ENCODE measurements around the gene ZNF697. TPM values are rescaled to one million over a fixed set of nuclear protein-coding genes. Genes with fewer than 3 reads are reported as not detected.
A peak's percentile ranks its signal among the peaks of the same experiment; 100 is the strongest.

Gene ZNF697
- total RNA-seq, 4 donors from 2014 or later = 10.8 to 17.9 (median 11.9) TPM

DNA sequence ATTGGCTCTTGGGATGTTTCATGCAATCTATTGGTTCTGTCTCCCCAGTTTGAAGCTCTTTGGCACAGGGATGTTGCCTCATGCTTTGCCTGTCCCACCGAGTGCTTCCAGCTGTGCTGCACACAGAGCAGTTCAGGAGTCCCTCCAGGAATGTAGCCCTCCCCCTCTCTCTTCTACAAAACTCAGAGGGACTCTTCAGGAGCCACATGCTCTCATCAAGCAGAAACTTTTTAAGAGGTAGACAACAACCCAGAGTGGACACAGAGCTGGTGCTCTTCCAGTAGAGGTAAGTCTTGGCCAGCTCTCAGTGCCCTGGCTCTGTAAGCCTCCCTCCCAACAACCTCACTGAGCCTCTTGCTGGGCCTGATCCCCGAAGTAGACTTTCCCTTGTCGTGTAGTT lies 11.6 kb upstream of the ZNF697 start:
- DNase-seq = peak; percentile 77 to 80
- WGBS, 2 donors = 14 to 19% methylated on average over 3 of the region's 3 CpGs
- H3K36me3 ChIP-seq = no peaks in the 10 kb centered on the region
- H3K4me3 ChIP-seq (replicated peaks in 1 of 3) = no peak overlapping the region
- no peaks in the 10 kb centered on the region for H3K9me3 ChIP-seq
- TF ChIP-seq, protein P1, sequence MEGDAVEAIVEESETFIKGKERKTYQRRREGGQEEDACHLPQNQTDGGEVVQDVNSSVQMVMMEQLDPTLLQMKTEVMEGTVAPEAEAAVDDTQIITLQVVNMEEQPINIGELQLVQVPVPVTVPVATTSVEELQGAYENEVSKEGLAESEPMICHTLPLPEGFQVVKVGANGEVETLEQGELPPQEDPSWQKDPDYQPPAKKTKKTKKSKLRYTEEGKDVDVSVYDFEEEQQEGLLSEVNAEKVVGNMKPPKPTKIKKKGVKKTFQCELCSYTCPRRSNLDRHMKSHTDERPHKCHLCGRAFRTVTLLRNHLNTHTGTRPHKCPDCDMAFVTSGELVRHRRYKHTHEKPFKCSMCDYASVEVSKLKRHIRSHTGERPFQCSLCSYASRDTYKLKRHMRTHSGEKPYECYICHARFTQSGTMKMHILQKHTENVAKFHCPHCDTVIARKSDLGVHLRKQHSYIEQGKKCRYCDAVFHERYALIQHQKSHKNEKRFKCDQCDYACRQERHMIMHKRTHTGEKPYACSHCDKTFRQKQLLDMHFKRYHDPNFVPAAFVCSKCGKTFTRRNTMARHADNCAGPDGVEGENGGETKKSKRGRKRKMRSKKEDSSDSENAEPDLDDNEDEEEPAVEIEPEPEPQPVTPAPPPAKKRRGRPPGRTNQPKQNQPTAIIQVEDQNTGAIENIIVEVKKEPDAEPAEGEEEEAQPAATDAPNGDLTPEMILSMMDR (IDR thresholded peaks at IDR 0.05) = no peak
- peak in 1 of 2 donors; percentile 24 for TF ChIP-seq POLR2A (IDR thresholded peaks at IDR 0.05)
- intact Hi-C loops (cut with DNase I) = no loop called here
- peaks cover 33 to 39% of the 10 kb centered on the region in 2 donors for H3K4me1 ChIP-seq
- no peaks in the 10 kb centered on the region for H3K27me3 ChIP-seq
- H3K27ac ChIP-seq = peak overlapping the region; percentile 78 to 91 (median 79)

- intact Hi-C loops (cut with DNase I) = no loop called here
- H3K36me3 ChIP-seq = no peaks in the 10 kb centered on the region
- whole genome bisulfite sequencing, 2 donors = 94% methylated on average over 5 of the region's 5 CpGs
- no peaks in the 10 kb centered on the region for H3K9me3 ChIP-seq
- TF ChIP-seq, protein P1 (IDR thresholded peaks at IDR 0.05) = no peak
- no peak for TF ChIP-seq POLR2A (IDR thresholded peaks at IDR 0.05)
- H3K27me3 ChIP-seq = no peaks in the 10 kb centered on the region
- no peak for DNase-seq
- H3K27ac ChIP-seq = no peak overlapping the region
- H3K4me1 ChIP-seq = peaks cover 22 to 24% of the 10 kb centered on the region in 2 donors
- H3K4me3 ChIP-seq (replicated peaks in 1 of 3) = no peak overlapping the region
Measured at GRCh38 chr1:119656410-119656955, 8.4 kb upstream of the ZNF697 start.

DNA sequence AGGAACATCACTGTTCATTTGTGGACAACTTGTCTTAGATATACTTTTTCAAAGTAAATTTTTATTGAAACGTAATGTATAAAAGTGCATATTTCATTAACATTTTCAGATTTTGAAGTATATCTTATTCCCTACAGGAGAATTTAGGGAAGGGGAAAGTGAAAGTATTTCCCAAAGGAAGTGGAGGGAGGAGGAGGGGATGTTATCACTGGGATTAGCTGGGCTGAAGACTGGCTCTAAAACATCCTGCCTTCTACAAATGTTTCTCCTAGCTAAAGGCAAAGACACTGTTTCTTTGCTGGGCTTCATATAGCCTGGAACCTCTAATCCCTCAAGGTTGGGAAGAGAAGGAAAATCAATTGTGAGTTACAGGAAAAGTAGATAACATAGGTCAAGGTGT lies 7.1 kb upstream of the ZNF697 start:
- H3K27ac ChIP-seq = peak overlapping the region in 1 of 3 donors; percentile 14
- no peaks in the 10 kb centered on the region for H3K36me3 ChIP-seq
- no peaks in the 10 kb centered on the region for H3K27me3 ChIP-seq
- DNase-seq = no peak
- H3K9me3 ChIP-seq = no peaks in the 10 kb centered on the region
- intact Hi-C loops (cut with DNase I) = no loop called here
- no peak overlapping the region for H3K4me3 ChIP-seq (replicated peaks in 1 of 3)
- peaks cover 8 to 12% of the 10 kb centered on the region in 2 donors for H3K4me1 ChIP-seq
- WGBS, 2 donors = 73 to 81% methylated on average over 1 of the region's 1 CpG
- TF ChIP-seq, protein P1 (IDR thresholded peaks at IDR 0.05) = no peak
- no peak for TF ChIP-seq POLR2A (IDR thresholded peaks at IDR 0.05)

GRCh38 chr1:119653839-119654170 lies 5.7 kb upstream of the ZNF697 start:
- H3K4me3 ChIP-seq (replicated peaks in 1 of 3) = no peak overlapping the region
- WGBS, 2 donors = 76 to 81% methylated on average over 3 of the region's 3 CpGs
- TF ChIP-seq, protein P1 (IDR thresholded peaks at IDR 0.05) = no peak
- TF ChIP-seq POLR2A (IDR thresholded peaks at IDR 0.05) = no peak
- H3K4me1 ChIP-seq = peaks cover 3 to 4% of the 10 kb centered on the region in 2 donors
- intact Hi-C loops (cut with DNase I) = no loop called here
- no peaks in the 10 kb centered on the region for H3K9me3 ChIP-seq
- no peaks in the 10 kb centered on the region for H3K36me3 ChIP-seq
- peak overlapping the region in 1 of 3 donors; percentile 38 for H3K27ac ChIP-seq
- no peaks in the 10 kb centered on the region for H3K27me3 ChIP-seq
- no peak for DNase-seq

DNA sequence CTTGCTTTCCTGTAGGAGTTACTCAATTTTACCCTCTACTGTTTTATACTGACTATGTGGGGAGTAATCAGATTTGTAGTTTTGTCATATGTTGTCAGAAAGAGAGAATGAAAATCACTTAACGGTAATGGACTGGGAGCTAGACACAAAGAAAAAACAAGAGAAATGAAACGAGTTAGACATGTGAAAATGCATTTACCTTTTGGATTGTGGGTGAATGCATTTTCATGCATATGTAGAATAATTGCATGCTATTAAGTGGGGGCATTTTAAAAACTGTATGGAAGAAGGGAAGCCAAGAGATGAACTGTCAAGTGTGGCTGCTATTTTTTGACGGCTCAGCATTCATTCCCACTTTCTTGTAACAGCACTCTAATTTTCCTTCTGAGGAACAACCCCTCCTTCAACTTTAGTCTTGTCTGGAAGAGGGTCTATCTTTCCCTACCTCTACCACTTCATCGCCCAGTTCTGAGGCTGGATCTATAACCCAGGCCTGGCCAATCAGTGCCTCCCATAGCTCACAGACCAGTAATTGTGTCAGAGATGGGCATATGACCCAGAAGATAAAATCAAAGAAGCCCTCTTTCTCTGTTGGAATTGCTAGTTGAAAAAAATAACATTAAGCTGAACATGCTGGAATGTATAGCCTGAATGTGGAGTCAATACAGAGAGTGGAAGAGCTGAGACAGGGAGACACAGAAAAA lies 5.2 kb upstream of the ZNF697 start:
- Histone ChIP-seq H3K4me1 (peaks cover 5 to 6% of the 10 kb centered on the region in 2 donors), H3K27ac (no peak overlapping the region), H3K4me3 (replicated peaks in 1 of 3) (no peak overlapping the region), H3K27me3 (no peaks in the 10 kb centered on the region), H3K9me3 (no peaks in the 10 kb centered on the region), H3K36me3 (no peaks in the 10 kb centered on the region)
- no peak for DNase-seq
- TF ChIP-seq POLR2A (IDR thresholded peaks at IDR 0.05) = no peak
- TF ChIP-seq, protein P1 (IDR thresholded peaks at IDR 0.05) = no peak
- 90 to 91% methylated on average over 4 of the region's 4 CpGs for WGBS, 2 donors
- intact Hi-C loops (cut with DNase I) = no loop called here

Measured in thyroid gland (tissue), 4 donors.